Measurements from ENCODE around the gene MSMP.

MSMP gene

GRCh38 chr9:35771075-35771433 lies 17.0 kb upstream of the MSMP start:
- no peak for DNase-seq

GRCh38 chr9:35769763-35770162 lies 15.7 kb upstream of the MSMP start:
- DNase-seq: no peak

GRCh38 chr9:35767458-35767857 lies 13.4 kb upstream of the MSMP start:
- DNase-seq: no peak

- no peak for DNase-seq
Measured at GRCh38 chr9:35766997-35767396, 12.9 kb upstream of the MSMP start.

GRCh38 chr9:35763803-35764202 lies 9.7 kb upstream of the MSMP start:
- DNase-seq: no peak

- DNase-seq: no peak
Measured at GRCh38 chr9:35763181-35763580, 9.1 kb upstream of the MSMP start.

GRCh38 chr9:35760651-35761050 lies 6.6 kb upstream of the MSMP start:
- no peak for DNase-seq

- DNase-seq: no peak
Measured at GRCh38 chr9:35759795-35760194, 5.7 kb upstream of the MSMP start.

- no peak for DNase-seq
Measured at GRCh38 chr9:35758475-35759050, 4.5 kb upstream of the MSMP start.

- no peak for DNase-seq
Measured at GRCh38 chr9:35757892-35758275, 3.8 kb upstream of the MSMP start.

GRCh38 chr9:35757226-35757891 lies 3.3 kb upstream of the MSMP start:
- DNase-seq: peak in 1 of 5 donors; percentile 34

- peak; percentile 45 to 80 (median 62) for DNase-seq
Measured at GRCh38 chr9:35756275-35757225, 2.5 kb upstream of the MSMP start.

GRCh38 chr9:35755071-35755470 lies 995 bp upstream of the MSMP start:
- DNase-seq: no peak

GRCh38 chr9:35753466-35753865 lies 610 bp downstream of the MSMP start:
- DNase-seq: no peak

- DNase-seq: no peak
Measured at GRCh38 chr9:35750256-35750531, 3.9 kb downstream of the MSMP start.

- peak in 3 of 5 donors; percentile 34 to 51 (median 38) for DNase-seq
Measured at GRCh38 chr9:35749515-35750255, 4.4 kb downstream of the MSMP start.

- peak; percentile 41 to 76 (median 56) for DNase-seq
Measured at GRCh38 chr9:35748858-35749514, 5.1 kb downstream of the MSMP start, which contains the start of the genes GBA2 and RGP1. Gene GBA2 (minus strand): TSS chr9:35749228. CDS start chr9:35748704, 524 bp downstream. Gene RGP1 (plus strand): TSS chr9:35749287. CDS start chr9:35749756, 469 bp downstream.

GRCh38 chr9:35748242-35748857 lies 5.7 kb downstream of the MSMP start:
- DNase-seq: peak in 1 of 5 donors; percentile 19

GRCh38 chr9:35746583-35746982 lies 7.5 kb downstream of the MSMP start:
- DNase-seq: no peak

- DNase-seq: no peak
Measured at GRCh38 chr9:35745569-35745968, 8.5 kb downstream of the MSMP start.

GRCh38 chr9:35743880-35744518 lies 10.1 kb downstream of the MSMP start:
- no peak for DNase-seq
